ENCODE data around the gene MRPL37.

The MRPL37 gene

GRCh38 chr1:54246116-54246721 lies 46.3 kb downstream of the MRPL37 start:
- FAIRE-seq (no peak), DNase-seq (ENCODE audit: insufficient read length) (no peak)
- TF ChIP-seq POLR2AphosphoS5 (IDR thresholded peaks at IDR 0.05; ENCODE audit: low read depth, low read length), result no peak
- no peak for TF ChIP-seq TAF1 (IDR thresholded peaks at IDR 0.05; ENCODE audit: borderline replicate concordance, low read depth, low read length)
- TF ChIP-seq POLR2A (IDR thresholded peaks at IDR 0.05; ENCODE audit: low read depth, low read length), result no peak

GRCh38 chr1:54247863-54248515 lies 48.0 kb downstream of the MRPL37 start:
- FAIRE-seq (no peak), DNase-seq (ENCODE audit: insufficient read length) (no peak)
- no peak for TF ChIP-seq POLR2A (IDR thresholded peaks at IDR 0.05; ENCODE audit: low read depth, low read length)
- TF ChIP-seq TAF1 (IDR thresholded peaks at IDR 0.05; ENCODE audit: borderline replicate concordance, low read depth, low read length), result no peak
- TF ChIP-seq POLR2AphosphoS5 (IDR thresholded peaks at IDR 0.05; ENCODE audit: low read depth, low read length), result no peak

GRCh38 chr1:54248966-54249365 lies 49.0 kb downstream of the MRPL37 start:
- TF ChIP-seq TAF1 (IDR thresholded peaks at IDR 0.05; ENCODE audit: borderline replicate concordance, low read depth, low read length) (no peak), POLR2A (IDR thresholded peaks at IDR 0.05; ENCODE audit: low read depth, low read length) (no peak), POLR2AphosphoS5 (IDR thresholded peaks at IDR 0.05; ENCODE audit: low read depth, low read length) (no peak)
- DNase-seq (ENCODE audit: insufficient read length) (no peak), FAIRE-seq (no peak)

- DNase-seq (ENCODE audit: insufficient read length) (no peak), FAIRE-seq (no peak)
- no peak for TF ChIP-seq TAF1 (IDR thresholded peaks at IDR 0.05; ENCODE audit: borderline replicate concordance, low read depth, low read length)
These were observed 50.0 kb downstream of the MRPL37 start for GRCh38 chr1:54249819-54250435.

- TF ChIP-seq TAF1 (IDR thresholded peaks at IDR 0.05; ENCODE audit: borderline replicate concordance, low read depth, low read length) (no peak), POLR2AphosphoS5 (IDR thresholded peaks at IDR 0.05; ENCODE audit: low read depth, low read length) (no peak), POLR2A (IDR thresholded peaks at IDR 0.05; ENCODE audit: low read depth, low read length) (no peak)
- FAIRE-seq (no peak), DNase-seq (ENCODE audit: insufficient read length) (no peak)
These were observed 50.7 kb downstream of the MRPL37 start for GRCh38 chr1:54250670-54251069.

- DNase-seq (ENCODE audit: insufficient read length) (no peak), FAIRE-seq (no peak)
- no peak for TF ChIP-seq TAF1 (IDR thresholded peaks at IDR 0.05; ENCODE audit: borderline replicate concordance, low read depth, low read length)
- TF ChIP-seq POLR2A (IDR thresholded peaks at IDR 0.05; ENCODE audit: low read depth, low read length), result no peak
- no peak for TF ChIP-seq POLR2AphosphoS5 (IDR thresholded peaks at IDR 0.05; ENCODE audit: low read depth, low read length)
These were observed 52.5 kb downstream of the MRPL37 start for GRCh38 chr1:54252371-54252936.

- TF ChIP-seq POLR2AphosphoS5 (IDR thresholded peaks at IDR 0.05; ENCODE audit: low read depth, low read length) (no peak), TAF1 (IDR thresholded peaks at IDR 0.05; ENCODE audit: borderline replicate concordance, low read depth, low read length) (no peak)
- no peak for FAIRE-seq
These were observed 53.5 kb downstream of the MRPL37 start for GRCh38 chr1:54253480-54253879.

GRCh38 chr1:54254055-54254454 lies 54.1 kb downstream of the MRPL37 start:
- no peak for TF ChIP-seq POLR2AphosphoS5 (IDR thresholded peaks at IDR 0.05; ENCODE audit: low read depth, low read length)
- no peak for TF ChIP-seq TAF1 (IDR thresholded peaks at IDR 0.05; ENCODE audit: borderline replicate concordance, low read depth, low read length)
- no peak for TF ChIP-seq POLR2A (IDR thresholded peaks at IDR 0.05; ENCODE audit: low read depth, low read length)
- no peak for DNase-seq (ENCODE audit: insufficient read length)
- no peak for FAIRE-seq

More at GRCh38 chr1:54253480-54253879, 53.5 kb downstream of the MRPL37 start:
- DNase-seq (ENCODE audit: insufficient read length), result no peak

GRCh38 chr1:54255026-54255702 lies 55.2 kb downstream of the MRPL37 start:
- DNase-seq (ENCODE audit: insufficient read length) (no peak), FAIRE-seq (no peak)
- TF ChIP-seq TAF1 (IDR thresholded peaks at IDR 0.05; ENCODE audit: borderline replicate concordance, low read depth, low read length) (no peak), POLR2A (IDR thresholded peaks at IDR 0.05; ENCODE audit: low read depth, low read length) (no peak), POLR2AphosphoS5 (IDR thresholded peaks at IDR 0.05; ENCODE audit: low read depth, low read length) (no peak)

- TF ChIP-seq POLR2A (IDR thresholded peaks at IDR 0.05; ENCODE audit: low read depth, low read length), result no peak
- no peak for TF ChIP-seq TAF1 (IDR thresholded peaks at IDR 0.05; ENCODE audit: borderline replicate concordance, low read depth, low read length)
- no peak for TF ChIP-seq POLR2AphosphoS5 (IDR thresholded peaks at IDR 0.05; ENCODE audit: low read depth, low read length)
- FAIRE-seq (no peak), DNase-seq (ENCODE audit: insufficient read length) (no peak)
These were observed 56.8 kb downstream of the MRPL37 start for GRCh38 chr1:54256522-54257345.

GRCh38 chr1:54257346-54257620 lies 57.3 kb downstream of the MRPL37 start:
- TF ChIP-seq TAF1 (IDR thresholded peaks at IDR 0.05; ENCODE audit: borderline replicate concordance, low read depth, low read length) (no peak), POLR2A (IDR thresholded peaks at IDR 0.05; ENCODE audit: low read depth, low read length) (no peak), POLR2AphosphoS5 (IDR thresholded peaks at IDR 0.05; ENCODE audit: low read depth, low read length) (no peak)
- DNase-seq (ENCODE audit: insufficient read length) (no peak), FAIRE-seq (no peak)
